OCI-LY3 (cell line): ENCODE results near the gene SLC37A1.

Experiments
- H2AFZ ChIP-seq: fragments of 200-600, 300-600 bp; shearing (Covaris generic); 2 replicates; pipeline ENCODE4 v1.6.0; 2014; ENCODE audit warnings: antibody characterized with exemption, low read depth, low read length
- H3K27ac ChIP-seq: fragments of 200-600, 300-600 bp; sonication (generic); 2 replicates; pipeline ENCODE4 v1.5.1; 2014; ENCODE audit warnings: mild to moderate bottlenecking, low read length, moderate library complexity, mixed read lengths
- H3K27me3 ChIP-seq: fragments of 200-600, 300-600 bp; sonication (generic); 2 replicates; pipeline ENCODE4 v1.6.1; 2014; ENCODE audit warnings: low read depth, low read length, mixed read lengths
- H3K36me3 ChIP-seq: fragments of 200-600, 300-600 bp; sonication (generic); replicated peaks from 2 replicates; pipeline ENCODE3; 2014; ENCODE audit warnings: low read depth, low read length, mixed read lengths
- H3K4me1 ChIP-seq: fragments of 300-600, 200-600 bp; sonication (generic); 2 replicates; pipeline ENCODE4 v1.6.1; 2014; ENCODE audit warnings: low read length, mixed read lengths
- H3K4me2 ChIP-seq: fragments of 200-600, 300-600 bp; sonication (generic); 2 replicates; pipeline ENCODE4 v1.6.1; 2014; ENCODE audit warnings: low read length, mixed read lengths
- H3K4me3 ChIP-seq: fragments of 300-600, 200-600 bp; sonication (generic); 2 replicates; pipeline ENCODE4 v1.5.1; 2014; ENCODE audit warnings: antibody characterized with exemption, mild to moderate bottlenecking, low read length, moderate library complexity
- H3K79me2 ChIP-seq: fragments of 300-600, 200-600 bp; shearing (Covaris generic); 2 replicates; pipeline ENCODE4 v1.6.1; 2014; ENCODE audit warnings: mild to moderate bottlenecking, low read length, mixed read lengths
- H3K9ac ChIP-seq: fragments of 300-600, 200-600 bp; shearing (Covaris generic); 2 replicates; pipeline ENCODE4 v1.6.0; 2014; ENCODE audit warnings: mild to moderate bottlenecking, low read length, moderate library complexity
- H3K9me3 ChIP-seq: fragments of 200-600, 300-600 bp; shearing (Covaris generic); 2 replicates; pipeline ENCODE4 v1.6.1; 2014; ENCODE audit warnings: low read length, mixed read lengths; ENCODE audit not compliant: insufficient read depth
- H4K20me1 ChIP-seq: fragments of 200-600, 300-600 bp; sonication (generic); 2 replicates; pipeline ENCODE4 v1.6.1; 2016; ENCODE audit warnings: low read length, mixed read lengths; ENCODE audit not compliant: insufficient read depth
- EZH2phosphoT487 ChIP-seq: fragments of 200-600 bp; shearing (Covaris generic); IDR thresholded peaks from 2 replicates; pipeline ENCODE4 v1.6.1; 2018; ENCODE audit warnings: antibody characterized with exemption, mixed run types, low read depth
- TF ChIP-seq, protein P1 (sequence below): fragments of 200-600, 300-600 bp; sonication (generic); IDR thresholded peaks from 2 replicates; pipeline ENCODE4 v1.5.1; 2014; ENCODE audit warnings: antibody characterized with exemption, low read length, low read depth

The SLC37A1 gene

DNA sequence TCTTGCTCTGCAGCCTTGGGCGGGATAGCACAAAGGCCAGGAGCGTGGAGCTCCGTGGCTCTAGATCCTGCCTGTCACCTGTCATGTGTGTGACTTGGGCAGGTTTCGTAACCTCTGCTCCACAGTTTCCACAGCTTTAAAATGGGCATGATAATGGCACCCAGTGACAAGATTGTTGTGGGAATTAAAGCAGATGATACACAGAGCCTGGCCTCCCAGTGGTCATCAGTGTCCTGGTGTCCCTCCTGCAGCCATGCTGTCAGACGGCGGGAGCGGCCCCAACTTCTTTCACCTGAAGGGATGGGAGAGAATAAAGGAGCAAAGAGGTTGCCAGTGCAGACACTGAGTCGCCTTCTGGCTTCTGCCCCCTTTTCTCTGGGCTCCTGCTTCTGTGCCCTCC lies 61.5 kb downstream of the SLC37A1 start:
- peaks cover 6% of the 10 kb centered on the region for H3K36me3 ChIP-seq
- TF ChIP-seq EZH2phosphoT487 = no peak
- TF ChIP-seq, protein P1, sequence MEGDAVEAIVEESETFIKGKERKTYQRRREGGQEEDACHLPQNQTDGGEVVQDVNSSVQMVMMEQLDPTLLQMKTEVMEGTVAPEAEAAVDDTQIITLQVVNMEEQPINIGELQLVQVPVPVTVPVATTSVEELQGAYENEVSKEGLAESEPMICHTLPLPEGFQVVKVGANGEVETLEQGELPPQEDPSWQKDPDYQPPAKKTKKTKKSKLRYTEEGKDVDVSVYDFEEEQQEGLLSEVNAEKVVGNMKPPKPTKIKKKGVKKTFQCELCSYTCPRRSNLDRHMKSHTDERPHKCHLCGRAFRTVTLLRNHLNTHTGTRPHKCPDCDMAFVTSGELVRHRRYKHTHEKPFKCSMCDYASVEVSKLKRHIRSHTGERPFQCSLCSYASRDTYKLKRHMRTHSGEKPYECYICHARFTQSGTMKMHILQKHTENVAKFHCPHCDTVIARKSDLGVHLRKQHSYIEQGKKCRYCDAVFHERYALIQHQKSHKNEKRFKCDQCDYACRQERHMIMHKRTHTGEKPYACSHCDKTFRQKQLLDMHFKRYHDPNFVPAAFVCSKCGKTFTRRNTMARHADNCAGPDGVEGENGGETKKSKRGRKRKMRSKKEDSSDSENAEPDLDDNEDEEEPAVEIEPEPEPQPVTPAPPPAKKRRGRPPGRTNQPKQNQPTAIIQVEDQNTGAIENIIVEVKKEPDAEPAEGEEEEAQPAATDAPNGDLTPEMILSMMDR = no peak
- no peak overlapping the region for H3K4me3 ChIP-seq
- no peaks in the 10 kb centered on the region for H4K20me1 ChIP-seq
- no peaks in the 10 kb centered on the region for H3K9me3 ChIP-seq
- no peaks in the 10 kb centered on the region for H3K79me2 ChIP-seq
- H3K4me1 ChIP-seq = no peaks in the 10 kb centered on the region
- no peak overlapping the region for H2AFZ ChIP-seq
- no peaks in the 10 kb centered on the region for H3K27me3 ChIP-seq
- no peak overlapping the region for H3K27ac ChIP-seq
- H3K9ac ChIP-seq = no peak overlapping the region
- H3K4me2 ChIP-seq = no peak overlapping the region

DNA sequence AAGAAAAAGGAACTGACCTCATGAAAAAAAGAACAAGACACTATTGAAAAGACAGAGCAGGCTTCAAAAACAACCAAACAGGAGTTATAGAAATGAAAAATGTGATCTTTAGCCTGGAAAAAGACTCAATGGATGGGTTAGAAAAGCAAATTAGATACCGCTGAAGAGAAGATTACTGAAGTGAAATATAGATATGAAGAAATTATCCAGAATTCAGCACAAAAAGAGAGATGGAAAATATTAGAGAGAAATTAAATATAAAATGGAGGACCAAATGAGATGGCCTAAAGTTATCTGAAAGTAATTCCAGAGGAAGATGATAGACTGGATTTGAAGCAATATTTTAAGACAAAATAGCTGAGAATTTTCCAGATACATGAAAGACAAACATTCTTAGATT lies 63.0 kb downstream of the SLC37A1 start:
- H4K20me1 ChIP-seq = no peaks in the 10 kb centered on the region
- no peak overlapping the region for H3K4me2 ChIP-seq
- no peak overlapping the region for H3K27ac ChIP-seq
- no peak overlapping the region for H2AFZ ChIP-seq
- no peak overlapping the region for H3K9ac ChIP-seq
- H3K27me3 ChIP-seq = no peaks in the 10 kb centered on the region
- peaks cover 6% of the 10 kb centered on the region for H3K36me3 ChIP-seq
- H3K4me3 ChIP-seq = no peak overlapping the region
- no peaks in the 10 kb centered on the region for H3K9me3 ChIP-seq
- no peaks in the 10 kb centered on the region for H3K79me2 ChIP-seq
- no peaks in the 10 kb centered on the region for H3K4me1 ChIP-seq
- TF ChIP-seq EZH2phosphoT487 = no peak
- TF ChIP-seq, protein P1 = no peak

DNA sequence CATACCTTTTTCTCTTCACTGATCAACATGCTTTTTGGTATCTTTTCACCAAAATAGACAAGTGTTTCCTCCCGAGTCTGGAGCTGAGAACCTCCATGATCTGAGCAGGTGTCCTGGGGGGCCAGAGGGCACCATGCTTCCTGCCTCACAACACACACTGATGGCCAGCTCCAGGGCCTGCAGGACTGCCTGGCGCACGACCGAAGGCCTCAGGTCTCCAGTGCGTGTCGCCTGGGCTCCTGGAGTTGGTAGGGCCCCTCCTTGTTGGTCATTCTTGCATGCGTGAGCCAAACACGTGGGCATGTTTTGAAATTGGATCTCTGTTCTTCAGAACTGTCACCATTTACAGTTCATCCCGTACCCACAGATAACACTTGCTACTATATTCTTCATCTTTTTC lies 64.4 kb downstream of the SLC37A1 start:
- no peaks in the 10 kb centered on the region for H3K27me3 ChIP-seq
- TF ChIP-seq EZH2phosphoT487 = no peak
- TF ChIP-seq, protein P1 = no peak
- no peaks in the 10 kb centered on the region for H3K79me2 ChIP-seq

DNA sequence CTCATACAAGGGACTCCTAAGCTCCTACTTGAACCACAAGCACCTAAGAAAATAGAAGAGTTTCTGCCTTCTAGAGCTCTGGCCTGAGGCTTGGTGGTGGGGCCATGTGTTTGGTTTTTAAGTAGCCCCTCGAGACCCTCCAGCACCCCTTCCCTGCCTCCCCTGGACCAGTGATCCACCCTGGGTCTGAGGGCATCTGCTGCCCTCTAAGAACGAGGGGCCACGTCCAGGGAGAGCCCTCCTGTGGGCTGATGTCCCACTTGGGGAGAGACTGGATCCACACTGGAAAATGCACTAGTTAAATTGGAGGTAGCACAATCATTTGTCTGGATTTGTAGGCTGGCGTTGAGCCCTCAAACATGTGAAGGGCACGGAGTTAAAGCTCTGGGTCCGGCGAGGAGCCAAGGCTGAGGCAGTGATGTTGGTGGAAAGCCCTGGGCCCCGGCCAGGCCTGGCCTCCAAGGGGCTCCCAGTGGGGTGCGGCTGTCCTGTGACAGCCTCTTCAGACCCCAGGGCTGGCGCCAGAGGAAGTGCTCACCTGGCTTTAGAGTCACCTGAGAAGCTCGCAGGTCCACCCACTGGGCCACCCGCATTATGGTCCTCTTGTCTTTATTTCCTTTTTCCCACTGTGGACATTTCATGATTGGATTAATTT lies 65.2 kb downstream of the SLC37A1 start:
- H4K20me1 ChIP-seq = no peaks in the 10 kb centered on the region
- H3K9me3 ChIP-seq = no peaks in the 10 kb centered on the region
- no peaks in the 10 kb centered on the region for H3K4me1 ChIP-seq
- H3K27me3 ChIP-seq = no peaks in the 10 kb centered on the region
- H3K4me2 ChIP-seq = no peak overlapping the region
- TF ChIP-seq, protein P1 = no peak
- no peak for TF ChIP-seq EZH2phosphoT487
- no peak overlapping the region for H3K4me3 ChIP-seq
- H3K36me3 ChIP-seq = peaks cover 6% of the 10 kb centered on the region
- no peak overlapping the region for H2AFZ ChIP-seq
- H3K27ac ChIP-seq = no peak overlapping the region
- H3K79me2 ChIP-seq = no peaks in the 10 kb centered on the region
- H3K9ac ChIP-seq = no peak overlapping the region

More for the DNA sequence above, 64.4 kb downstream of the SLC37A1 start:
- peaks cover 6% of the 10 kb centered on the region for H3K36me3 ChIP-seq
- H3K4me2 ChIP-seq = no peak overlapping the region
- no peaks in the 10 kb centered on the region for H4K20me1 ChIP-seq
- H3K4me3 ChIP-seq = no peak overlapping the region
- no peaks in the 10 kb centered on the region for H3K9me3 ChIP-seq
- H3K4me1 ChIP-seq = no peaks in the 10 kb centered on the region
- H3K27ac ChIP-seq = no peak overlapping the region
- no peak overlapping the region for H2AFZ ChIP-seq
- no peak overlapping the region for H3K9ac ChIP-seq
